Chondrocyte (in vitro differentiated cells): ENCODE data around the gene ALDH1A3. TPM values are rescaled to one million over a fixed set of nuclear protein-coding genes. Genes with fewer than 3 reads are reported as not detected.
A peak's percentile ranks its signal among the peaks of the same experiment; 100 is the strongest.

Experiments
- DNase-seq: peaks from one replicate; pipeline ENCODE4 v3.0.0; 2021; ENCODE audit warnings: mixed read lengths, low spot score
- H3K27ac Mint-ChIP-seq: one replicate; pipeline ENCODE4 v1.8.0; 2021; ENCODE audit warnings: mild to moderate bottlenecking, moderate library complexity, mixed read lengths; ENCODE audit not compliant: unreplicated experiment
- H3K27me3 Mint-ChIP-seq: 2 replicates; pipeline ENCODE4 v1.8.0; 2021; ENCODE audit warnings: low read depth, mixed read lengths
- H3K36me3 Mint-ChIP-seq: 2 replicates; pipeline ENCODE4 v1.8.0; 2021; ENCODE audit warnings: low read depth, mixed read lengths
- H3K4me1 Mint-ChIP-seq: 2 replicates; pipeline ENCODE4 v1.8.0; 2021; ENCODE audit warnings: low read depth, mild to moderate bottlenecking, mixed read lengths
- H3K4me3 Mint-ChIP-seq: one replicate; pipeline ENCODE4 v1.8.0; 2021; ENCODE audit warnings: mild to moderate bottlenecking, moderate library complexity, mixed read lengths; ENCODE audit not compliant: unreplicated experiment
- H3K9me3 Mint-ChIP-seq: 2 replicates; pipeline ENCODE4 v1.8.0; 2021; ENCODE audit warnings: low read depth, mixed read lengths
- CTCF ChIP-seq: fragments of 200-600 bp; sonication (generic); IDR thresholded peaks from 2 replicates; pipeline ENCODE4 v1.5.0; 2021; ENCODE audit warnings: antibody characterized with exemption, mild to moderate bottlenecking, moderate library complexity
- total RNA-seq: library from RNA; stranded (reverse); gene quantifications from 3 replicates; pipeline ENCODE4 v1.2.1, GENCODE V29; 2021

The ALDH1A3 gene
- total RNA-seq, 1 donor from 2014 or later: 0.55 TPM

GRCh38 chr15:100866386-100867330 lies 13.0 kb upstream of the ALDH1A3 start:
- H3K4me3 Mint-ChIP-seq: no peak overlapping the region
- no peaks in the 10 kb centered on the region for H3K9me3 Mint-ChIP-seq
- no peak for DNase-seq
- H3K36me3 Mint-ChIP-seq: no peaks in the 10 kb centered on the region
- H3K4me1 Mint-ChIP-seq: peaks cover 8% of the 10 kb centered on the region
- no peak for TF ChIP-seq CTCF
- H3K27me3 Mint-ChIP-seq: no peaks in the 10 kb centered on the region
- H3K27ac Mint-ChIP-seq: no peak overlapping the region

DNA sequence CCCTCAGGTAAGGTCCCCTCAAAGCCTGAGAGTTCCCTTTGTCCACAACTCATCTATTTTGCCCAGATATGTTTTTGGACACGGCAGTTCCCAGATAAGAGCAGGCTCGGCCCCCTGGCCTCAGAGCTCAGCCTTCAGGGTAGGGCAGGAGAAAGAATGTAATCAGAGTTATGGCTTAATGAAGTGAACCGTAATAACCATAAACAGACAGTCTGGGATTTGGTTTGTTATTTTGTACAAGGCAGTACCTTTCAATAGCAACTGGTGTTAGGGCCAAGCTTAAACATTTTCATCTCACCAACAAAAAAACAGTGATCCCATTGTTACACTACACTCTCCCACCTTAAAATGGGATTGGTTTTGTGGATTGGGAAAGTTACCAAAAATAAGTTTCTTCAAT lies 12.2 kb upstream of the ALDH1A3 start:
- Mint-ChIP-seq H3K9me3 (no peaks in the 10 kb centered on the region), H3K4me1 (peaks cover 8% of the 10 kb centered on the region), H3K27ac (peak overlapping the region; percentile 20), H3K4me3 (no peak overlapping the region), H3K27me3 (no peaks in the 10 kb centered on the region), H3K36me3 (no peaks in the 10 kb centered on the region)
- no peak for TF ChIP-seq CTCF
- no peak for DNase-seq

GRCh38 chr15:100869151-100869999 lies 10.3 kb upstream of the ALDH1A3 start:
- Mint-ChIP-seq H3K27me3 (peaks cover 4% of the 10 kb centered on the region), H3K4me3 (no peak overlapping the region), H3K4me1 (no peaks in the 10 kb centered on the region), H3K36me3 (no peaks in the 10 kb centered on the region), H3K9me3 (no peaks in the 10 kb centered on the region), H3K27ac (no peak overlapping the region)
- TF ChIP-seq CTCF: peak; percentile 69
- DNase-seq: no peak

DNA sequence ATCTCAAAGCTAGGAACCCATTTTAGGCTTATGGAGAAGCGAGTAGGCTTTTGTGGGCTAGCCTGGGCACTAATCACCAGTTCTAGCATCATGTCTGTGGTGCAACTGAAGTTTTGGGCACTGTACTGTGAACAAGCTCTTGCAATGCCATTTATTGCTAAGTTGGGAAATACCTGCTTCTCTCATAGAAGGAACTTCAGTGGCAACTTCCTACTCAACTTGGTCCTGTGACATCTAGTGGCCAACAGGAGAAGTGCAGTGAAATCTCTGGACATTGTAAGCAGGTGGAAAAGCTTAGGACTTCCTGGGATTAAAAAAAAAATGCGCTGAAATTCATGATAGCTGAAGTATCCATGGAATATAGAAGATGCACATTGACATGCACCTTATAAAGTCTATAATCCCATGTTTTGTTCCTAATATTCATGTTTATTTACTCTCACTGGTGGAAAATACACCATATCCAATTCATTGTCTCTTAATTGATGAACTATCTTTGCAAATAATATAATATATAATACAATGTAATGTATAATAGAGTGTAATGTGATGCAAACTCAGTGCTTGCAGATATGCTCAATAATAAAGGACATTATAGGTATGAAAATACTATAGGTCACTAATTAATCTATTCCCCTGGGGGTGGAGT lies 6.5 kb upstream of the ALDH1A3 start:
- peaks cover 2% of the 10 kb centered on the region for H3K36me3 Mint-ChIP-seq
- no peaks in the 10 kb centered on the region for H3K4me1 Mint-ChIP-seq
- TF ChIP-seq CTCF: peak; percentile 89
- no peaks in the 10 kb centered on the region for H3K9me3 Mint-ChIP-seq
- no peak overlapping the region for H3K4me3 Mint-ChIP-seq
- H3K27me3 Mint-ChIP-seq: peaks cover 15% of the 10 kb centered on the region
- H3K27ac Mint-ChIP-seq: no peak overlapping the region
- DNase-seq: no peak

DNA sequence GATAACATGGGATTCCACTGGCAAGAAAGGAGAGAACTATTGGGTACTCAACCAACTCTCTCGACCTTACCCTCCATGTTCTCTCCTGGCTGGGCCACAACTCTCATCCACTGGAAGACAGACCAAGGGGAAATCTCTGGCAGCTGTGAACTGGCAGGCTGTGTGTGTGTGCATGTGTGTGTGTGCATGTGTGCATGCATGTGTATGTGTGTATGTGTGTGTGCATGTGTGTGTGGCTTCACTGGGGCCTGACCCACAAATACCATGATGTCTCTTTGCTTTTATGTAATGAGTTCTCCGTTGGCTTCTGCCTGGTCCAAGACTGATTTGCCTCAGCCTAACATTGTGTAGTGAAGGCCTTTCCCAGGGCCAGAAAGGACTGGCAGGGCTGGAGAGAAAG lies 4.1 kb upstream of the ALDH1A3 start:
- Mint-ChIP-seq H3K27me3 (peaks cover 21% of the 10 kb centered on the region), H3K36me3 (peaks cover 2% of the 10 kb centered on the region), H3K4me1 (peaks cover 8% of the 10 kb centered on the region), H3K4me3 (no peak overlapping the region), H3K27ac (no peak overlapping the region), H3K9me3 (no peaks in the 10 kb centered on the region)
- TF ChIP-seq CTCF: no peak
- no peak for DNase-seq
